ENCODE measurements around the gene TSPAN12.

Gene TSPAN12

GRCh38 chr7:120807390-120807789, 50.6 kb downstream of the TSPAN12 start:
- TF ChIP-seq, protein P1, sequence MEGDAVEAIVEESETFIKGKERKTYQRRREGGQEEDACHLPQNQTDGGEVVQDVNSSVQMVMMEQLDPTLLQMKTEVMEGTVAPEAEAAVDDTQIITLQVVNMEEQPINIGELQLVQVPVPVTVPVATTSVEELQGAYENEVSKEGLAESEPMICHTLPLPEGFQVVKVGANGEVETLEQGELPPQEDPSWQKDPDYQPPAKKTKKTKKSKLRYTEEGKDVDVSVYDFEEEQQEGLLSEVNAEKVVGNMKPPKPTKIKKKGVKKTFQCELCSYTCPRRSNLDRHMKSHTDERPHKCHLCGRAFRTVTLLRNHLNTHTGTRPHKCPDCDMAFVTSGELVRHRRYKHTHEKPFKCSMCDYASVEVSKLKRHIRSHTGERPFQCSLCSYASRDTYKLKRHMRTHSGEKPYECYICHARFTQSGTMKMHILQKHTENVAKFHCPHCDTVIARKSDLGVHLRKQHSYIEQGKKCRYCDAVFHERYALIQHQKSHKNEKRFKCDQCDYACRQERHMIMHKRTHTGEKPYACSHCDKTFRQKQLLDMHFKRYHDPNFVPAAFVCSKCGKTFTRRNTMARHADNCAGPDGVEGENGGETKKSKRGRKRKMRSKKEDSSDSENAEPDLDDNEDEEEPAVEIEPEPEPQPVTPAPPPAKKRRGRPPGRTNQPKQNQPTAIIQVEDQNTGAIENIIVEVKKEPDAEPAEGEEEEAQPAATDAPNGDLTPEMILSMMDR (IDR thresholded peaks at IDR 0.05; ENCODE audit: low read length, missing control alignments) = no peak
- no peak overlapping the region for H3K4me3 ChIP-seq (replicated peaks; ENCODE audit: low read depth, low read length)
- no peak for DNase-seq (ENCODE audit: low read depth)

GRCh38 chr7:120806669-120807068, 51.3 kb downstream of the TSPAN12 start:
- no peak overlapping the region for H3K4me3 ChIP-seq (replicated peaks; ENCODE audit: low read depth, low read length)
- TF ChIP-seq, protein P1 (IDR thresholded peaks at IDR 0.05; ENCODE audit: low read length, missing control alignments) = no peak
- peak; percentile 21 for DNase-seq (ENCODE audit: low read depth)

- peak; percentile 74 for DNase-seq (ENCODE audit: low read depth)
- H3K4me3 ChIP-seq (replicated peaks; ENCODE audit: low read depth, low read length) = no peak overlapping the region
- TF ChIP-seq, protein P1 (IDR thresholded peaks at IDR 0.05; ENCODE audit: low read length, missing control alignments) = peak; percentile 93
Measured at GRCh38 chr7:120805636-120806388, 52.1 kb downstream of the TSPAN12 start.

DNA sequence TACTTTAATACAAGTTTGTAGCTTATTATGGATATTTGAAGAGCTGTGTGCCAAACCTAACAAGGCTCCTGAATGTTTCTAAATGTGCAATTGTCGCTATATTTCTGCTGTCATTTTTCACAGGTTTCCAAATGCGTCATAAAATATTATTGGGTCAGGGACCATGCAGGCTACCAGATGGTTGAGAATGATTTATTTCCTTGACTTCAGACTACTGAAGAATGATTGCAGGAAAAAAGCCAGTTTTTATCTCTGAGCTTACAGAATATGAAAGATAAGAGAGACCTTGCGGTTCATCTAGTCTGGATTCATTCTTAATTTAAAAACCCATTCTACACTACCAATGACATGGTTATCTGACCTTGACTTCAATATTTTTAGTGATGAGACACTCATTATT, 55.2 kb downstream of the TSPAN12 start:
- TF ChIP-seq, protein P1 (IDR thresholded peaks at IDR 0.05; ENCODE audit: low read length, missing control alignments) = no peak
- no peak for DNase-seq (ENCODE audit: low read depth)
- no peak overlapping the region for H3K4me3 ChIP-seq (replicated peaks; ENCODE audit: low read depth, low read length)

DNA sequence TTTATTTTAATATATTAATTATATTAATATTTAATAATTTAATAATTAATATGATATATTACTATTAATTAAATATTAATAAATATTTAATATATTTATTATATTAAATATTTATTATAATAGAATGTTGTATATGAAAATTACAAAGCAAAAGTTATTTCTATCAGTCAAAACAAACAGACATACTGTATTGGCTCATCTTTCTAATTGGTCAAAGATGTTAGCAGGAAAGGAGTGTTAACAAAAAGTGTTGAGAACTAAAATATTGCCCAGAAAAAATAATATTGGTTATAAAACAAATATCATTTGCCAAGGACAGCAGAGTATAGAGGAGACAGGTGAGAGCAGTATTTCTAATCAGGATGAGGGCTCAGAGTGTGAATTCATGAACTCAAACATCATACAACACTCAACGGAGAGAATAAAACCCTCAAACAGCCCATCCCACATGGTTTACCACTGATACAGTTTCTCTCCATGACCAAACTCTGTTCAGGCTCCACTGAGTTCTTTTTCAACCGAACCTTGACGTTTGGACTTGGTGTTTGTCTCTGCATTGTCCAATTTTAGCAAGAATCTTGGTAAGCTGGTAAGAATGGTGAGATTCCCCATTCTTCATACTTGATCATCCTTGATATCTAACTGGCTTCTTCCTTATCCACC, 58.0 kb downstream of the TSPAN12 start:
- no peak for DNase-seq (ENCODE audit: low read depth)
- TF ChIP-seq, protein P1 (IDR thresholded peaks at IDR 0.05; ENCODE audit: low read length, missing control alignments) = no peak
- H3K4me3 ChIP-seq (replicated peaks; ENCODE audit: low read depth, low read length) = no peak overlapping the region

DNA sequence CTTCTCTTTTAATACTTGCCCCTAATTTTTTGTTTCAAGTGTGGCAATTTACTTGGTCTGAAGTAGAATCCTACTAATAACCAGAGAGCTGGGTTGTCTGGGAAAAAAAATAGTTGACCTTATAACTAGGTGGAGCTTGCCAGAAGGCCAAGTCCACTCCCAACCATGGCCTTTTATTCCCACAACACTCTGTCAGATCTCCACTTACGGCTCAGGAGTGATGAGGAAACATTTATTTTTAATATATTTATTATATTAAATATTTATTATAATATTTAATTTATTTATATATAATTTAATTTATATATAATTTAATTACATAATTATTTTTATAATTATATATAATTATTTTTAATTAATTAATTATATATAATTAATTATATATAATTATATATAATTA, 58.8 kb downstream of the TSPAN12 start:
- TF ChIP-seq, protein P1 (IDR thresholded peaks at IDR 0.05; ENCODE audit: low read length, missing control alignments) = no peak
- no peak for DNase-seq (ENCODE audit: low read depth)
- H3K4me3 ChIP-seq (replicated peaks; ENCODE audit: low read depth, low read length) = no peak overlapping the region

All from fibroblast of pulmonary artery (primary cell).